HG03469 (cell line): ENCODE measurements around the gene ALDH9A1.
"Not testable (repeated sequence)": the region's sequence is repeated elsewhere in the genome, so short reads cannot be mapped to it uniquely, and the experiment has no call there.

Experiments
- ATAC-seq: cut with Tn5 transposase; IDR thresholded peaks from one replicate; pipeline ENCODE4 v1.9.1; 2021; ENCODE audit warnings: mild to moderate bottlenecking, moderate library complexity, moderate number of reproducible peaks; ENCODE audit not compliant: unreplicated experiment

Gene ALDH9A1

GRCh38 chr1:165647970-165648369 is 50.4 kb downstream of the ALDH9A1 start:
- ATAC-seq = no peak

GRCh38 chr1:165647517-165647916 is 50.8 kb downstream of the ALDH9A1 start:
- ATAC-seq = no peak

- no peak for ATAC-seq
Observed at GRCh38 chr1:165645654-165646366, 52.6 kb downstream of the ALDH9A1 start.

GRCh38 chr1:165644064-165644735 is 54.2 kb downstream of the ALDH9A1 start:
- no peak for ATAC-seq

- ATAC-seq = no peak
Observed at GRCh38 chr1:165641231-165641987, 57.0 kb downstream of the ALDH9A1 start.

GRCh38 chr1:165639821-165640623 is 58.3 kb downstream of the ALDH9A1 start:
- no peak for ATAC-seq

GRCh38 chr1:165638211-165638610 is 60.2 kb downstream of the ALDH9A1 start:
- not testable (repeated sequence) for ATAC-seq

- ATAC-seq = no peak
Observed at GRCh38 chr1:165637427-165637826, 60.9 kb downstream of the ALDH9A1 start.

GRCh38 chr1:165635823-165636222 is 62.5 kb downstream of the ALDH9A1 start:
- ATAC-seq = no peak

- no peak for ATAC-seq
Observed at GRCh38 chr1:165635329-165635728, 63.0 kb downstream of the ALDH9A1 start.

GRCh38 chr1:165634154-165634921 is 64.0 kb downstream of the ALDH9A1 start:
- ATAC-seq = no peak

- no peak for ATAC-seq
Observed at GRCh38 chr1:165633614-165634013, 64.7 kb downstream of the ALDH9A1 start.

GRCh38 chr1:165632491-165632890 is 65.9 kb downstream of the ALDH9A1 start:
- ATAC-seq = no peak

- no peak for ATAC-seq
Observed at GRCh38 chr1:165632152-165632469, 66.3 kb downstream of the ALDH9A1 start.

- ATAC-seq = peak; percentile 24
Observed at GRCh38 chr1:165631342-165632151, 66.8 kb downstream of the ALDH9A1 start.

GRCh38 chr1:165630629-165631341 is 67.6 kb downstream of the ALDH9A1 start, which contains the start of gene MGST3:
TSS of gene MGST3 (plus strand) at chr1:165631234. CDS start at chr1:165649848, 18,614 bp downstream.
- peak; percentile 63 for ATAC-seq

- no peak for ATAC-seq
Observed at GRCh38 chr1:165629848-165630628, 68.3 kb downstream of the ALDH9A1 start.

- ATAC-seq = no peak
Observed at GRCh38 chr1:165629151-165629550, 69.2 kb downstream of the ALDH9A1 start.
